ENCODE measurements around the gene SP140.
A peak's percentile ranks its signal among the peaks of the same experiment; 100 is the strongest.

SP140 gene

DNA sequence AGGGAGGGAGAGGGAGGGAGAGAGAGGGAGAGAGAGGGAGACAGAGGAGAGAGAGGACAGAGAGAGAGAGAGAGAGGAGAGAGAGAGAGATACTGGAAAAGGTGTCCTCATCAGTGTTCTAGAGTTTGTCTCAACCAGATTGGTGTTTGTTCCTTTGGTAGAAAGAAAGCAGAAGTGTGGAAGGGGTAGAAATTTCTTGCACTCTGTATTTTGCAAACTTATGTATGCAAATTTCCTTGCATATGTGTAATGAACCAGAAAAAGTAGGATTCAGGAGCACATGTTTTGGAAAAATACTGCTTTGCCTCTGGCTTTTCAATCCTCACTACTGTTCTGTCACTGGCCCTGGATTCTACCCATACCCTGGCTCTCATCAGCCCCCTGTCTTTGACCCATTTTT, 1.1 kb upstream of the SP140 start:
- Histone ChIP-seq H3K36me3 (ENCODE audit: control insufficient read depth in 1 of 2, insufficient read depth in 2 of 2, low read length in 2 of 2) (no peaks in the 10 kb centered on the region), H3K27me3 (ENCODE audit: control insufficient read depth in 1 of 2, insufficient read depth in 2 of 2, low read length in 2 of 2) (no peaks in the 10 kb centered on the region), H3K9me3 (ENCODE audit: control insufficient read depth in 1 of 2, low read length in 2 of 2) (no peaks in the 10 kb centered on the region), H3K4me1 (ENCODE audit: control insufficient read depth in 1 of 2, insufficient read depth in 2 of 2, low read length in 2 of 2) (peaks cover 6 to 16% of the 10 kb centered on the region in 2 donors), H3K27ac (ENCODE audit: low read depth, low read length) (no peak overlapping the region), H3K4me3 (ENCODE audit: low read depth in 1 of 2, low read length in 2 of 2) (no peak overlapping the region), H3K9ac (ENCODE audit: low read depth in 1 of 2, low read length in 2 of 2) (no peak overlapping the region)

DNA sequence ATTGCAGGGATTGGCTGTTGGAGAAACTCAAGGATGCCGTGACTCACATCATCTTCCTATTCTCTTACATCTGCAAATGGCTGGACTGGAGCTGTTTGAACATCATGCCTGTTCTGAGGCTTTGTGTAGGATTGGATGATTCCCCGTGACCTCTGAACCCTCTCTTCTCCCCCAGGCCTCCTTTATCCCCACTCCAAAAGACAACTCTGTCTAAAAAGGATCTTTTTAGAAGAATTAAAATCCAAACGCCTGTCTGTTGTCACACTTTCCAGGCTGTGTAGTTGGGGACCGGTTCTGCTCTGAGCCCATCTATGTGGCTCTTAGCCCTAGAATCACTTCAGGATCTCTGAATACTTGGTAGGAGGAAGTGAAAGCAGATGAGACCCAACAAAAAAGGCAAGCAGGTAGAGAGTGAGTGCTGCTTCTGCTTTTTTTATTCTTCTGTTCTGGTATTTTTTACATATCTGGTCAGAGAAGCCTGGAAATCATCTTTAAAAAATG, 565 bp downstream of the SP140 start:
- no peaks in the 10 kb centered on the region for H3K27me3 ChIP-seq (ENCODE audit: control insufficient read depth in 1 of 2, insufficient read depth in 2 of 2, low read length in 2 of 2)
- H3K4me3 ChIP-seq (ENCODE audit: low read depth in 1 of 2, low read length in 2 of 2), result peak overlapping the region; percentile 36 to 70
- peak overlapping the region; percentile 47 to 50 for H3K9ac ChIP-seq (ENCODE audit: low read depth in 1 of 2, low read length in 2 of 2)
- no peaks in the 10 kb centered on the region for H3K9me3 ChIP-seq (ENCODE audit: control insufficient read depth in 1 of 2, low read length in 2 of 2)
- H3K27ac ChIP-seq (ENCODE audit: low read depth, low read length), result peak overlapping the region; percentile 39
- H3K4me1 ChIP-seq (ENCODE audit: control insufficient read depth in 1 of 2, insufficient read depth in 2 of 2, low read length in 2 of 2), result peaks cover 6 to 11% of the 10 kb centered on the region in 2 donors
- H3K36me3 ChIP-seq (ENCODE audit: control insufficient read depth in 1 of 2, insufficient read depth in 2 of 2, low read length in 2 of 2), result no peaks in the 10 kb centered on the region

DNA sequence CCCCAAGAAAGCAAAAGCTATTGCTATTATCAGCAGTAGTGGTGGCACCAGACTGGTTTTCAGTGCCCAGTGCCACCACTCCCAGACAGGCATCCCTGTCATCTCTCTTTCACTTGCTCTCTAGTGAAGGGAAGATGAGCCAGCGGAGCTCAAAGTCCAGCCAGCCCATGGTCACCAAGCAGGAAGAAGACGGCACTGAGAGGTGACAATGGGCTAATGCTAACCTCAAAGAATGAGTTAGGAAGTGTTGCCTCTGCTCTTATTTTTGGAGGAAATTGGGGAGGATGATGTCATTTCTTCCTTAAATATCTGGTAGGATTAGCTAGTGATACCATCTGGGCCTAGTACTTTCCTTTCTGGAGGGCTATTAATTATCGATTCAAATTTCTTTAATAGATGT, 1.7 kb downstream of the SP140 start:
- no peak overlapping the region for H3K27ac ChIP-seq (ENCODE audit: low read depth, low read length)

DNA sequence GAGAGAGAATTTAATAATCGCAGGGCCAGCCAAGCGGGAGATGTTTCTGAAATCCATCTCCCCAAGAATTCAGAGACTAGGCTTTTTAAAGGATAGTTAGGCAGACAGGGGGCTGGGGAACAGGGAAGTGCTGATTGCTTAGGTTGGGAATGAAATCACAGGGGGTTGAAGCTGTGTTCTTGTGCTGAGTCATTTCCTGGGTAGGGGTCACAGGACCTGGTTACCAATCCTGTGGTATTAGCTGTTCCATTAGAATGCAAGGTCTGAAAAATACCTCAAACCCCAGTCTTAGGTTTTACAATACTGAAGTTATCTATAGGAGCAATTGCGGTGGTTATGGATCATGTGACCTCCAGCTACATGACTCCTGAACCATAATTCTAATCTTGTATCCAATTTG, 4.6 kb downstream of the SP140 start:
- Histone ChIP-seq H3K27me3 (ENCODE audit: control insufficient read depth in 1 of 2, insufficient read depth in 2 of 2, low read length in 2 of 2) (no peaks in the 10 kb centered on the region), H3K4me3 (ENCODE audit: low read depth in 1 of 2, low read length in 2 of 2) (no peak overlapping the region), H3K9ac (ENCODE audit: low read depth in 1 of 2, low read length in 2 of 2) (no peak overlapping the region), H3K4me1 (ENCODE audit: control insufficient read depth in 1 of 2, insufficient read depth in 2 of 2, low read length in 2 of 2) (peaks cover 3 to 4% of the 10 kb centered on the region in 2 donors), H3K27ac (ENCODE audit: low read depth, low read length) (no peak overlapping the region), H3K36me3 (ENCODE audit: control insufficient read depth in 1 of 2, insufficient read depth in 2 of 2, low read length in 2 of 2) (no peaks in the 10 kb centered on the region), H3K9me3 (ENCODE audit: control insufficient read depth in 1 of 2, low read length in 2 of 2) (no peaks in the 10 kb centered on the region)

More for the DNA sequence above, 1.7 kb downstream of the SP140 start:
- H3K9me3 ChIP-seq (ENCODE audit: control insufficient read depth in 1 of 2, low read length in 2 of 2), result no peaks in the 10 kb centered on the region
- no peaks in the 10 kb centered on the region for H3K27me3 ChIP-seq (ENCODE audit: control insufficient read depth in 1 of 2, insufficient read depth in 2 of 2, low read length in 2 of 2)
- no peaks in the 10 kb centered on the region for H3K36me3 ChIP-seq (ENCODE audit: control insufficient read depth in 1 of 2, insufficient read depth in 2 of 2, low read length in 2 of 2)
- H3K9ac ChIP-seq (ENCODE audit: low read depth in 1 of 2, low read length in 2 of 2), result peak overlapping the region in 1 of 2 donors; percentile 51
- H3K4me3 ChIP-seq (ENCODE audit: low read depth in 1 of 2, low read length in 2 of 2), result peak overlapping the region; percentile 21 to 42
- peaks cover 6 to 11% of the 10 kb centered on the region in 2 donors for H3K4me1 ChIP-seq (ENCODE audit: control insufficient read depth in 1 of 2, insufficient read depth in 2 of 2, low read length in 2 of 2)

DNA sequence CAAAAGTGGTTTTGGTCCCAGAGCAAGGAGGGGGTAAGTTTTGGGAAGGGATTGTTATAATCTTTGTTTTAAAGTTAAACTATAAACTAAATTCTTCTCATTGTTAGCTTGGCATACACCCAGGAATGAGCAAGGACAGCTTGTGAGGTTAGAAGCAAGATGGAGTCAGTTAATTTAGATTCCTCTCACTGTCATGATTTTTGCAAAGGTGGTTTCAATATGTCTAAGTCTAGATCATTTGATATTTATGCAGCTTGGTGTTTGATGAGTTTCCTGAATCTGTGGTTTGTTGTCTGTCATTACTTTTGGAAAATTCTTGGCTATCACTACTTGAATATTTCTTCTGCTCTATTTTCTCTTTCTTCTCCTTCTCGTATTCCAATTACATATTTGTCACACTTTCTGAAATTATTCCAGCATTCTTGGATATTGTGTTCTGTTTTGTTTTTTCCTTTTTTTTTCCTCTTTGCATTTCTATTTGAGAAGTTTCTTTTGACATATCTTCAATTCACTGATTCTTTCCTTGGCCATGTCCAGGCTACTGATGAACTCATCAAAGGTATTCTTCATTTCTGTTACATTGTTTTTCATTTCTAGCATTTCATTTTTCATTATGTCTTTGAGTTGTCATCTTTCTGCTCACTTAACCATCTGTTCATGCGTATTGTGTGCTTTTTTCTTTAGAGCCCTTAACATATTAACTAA, 5.1 kb downstream of the SP140 start:
- Histone ChIP-seq H3K36me3 (ENCODE audit: control insufficient read depth in 1 of 2, insufficient read depth in 2 of 2, low read length in 2 of 2) (no peaks in the 10 kb centered on the region), H3K27ac (ENCODE audit: low read depth, low read length) (no peak overlapping the region), H3K4me1 (ENCODE audit: control insufficient read depth in 1 of 2, insufficient read depth in 2 of 2, low read length in 2 of 2) (no peaks in the 10 kb centered on the region), H3K27me3 (ENCODE audit: control insufficient read depth in 1 of 2, insufficient read depth in 2 of 2, low read length in 2 of 2) (no peaks in the 10 kb centered on the region), H3K9ac (ENCODE audit: low read depth in 1 of 2, low read length in 2 of 2) (no peak overlapping the region), H3K9me3 (ENCODE audit: control insufficient read depth in 1 of 2, low read length in 2 of 2) (no peaks in the 10 kb centered on the region), H3K4me3 (ENCODE audit: low read depth in 1 of 2, low read length in 2 of 2) (no peak overlapping the region)

DNA sequence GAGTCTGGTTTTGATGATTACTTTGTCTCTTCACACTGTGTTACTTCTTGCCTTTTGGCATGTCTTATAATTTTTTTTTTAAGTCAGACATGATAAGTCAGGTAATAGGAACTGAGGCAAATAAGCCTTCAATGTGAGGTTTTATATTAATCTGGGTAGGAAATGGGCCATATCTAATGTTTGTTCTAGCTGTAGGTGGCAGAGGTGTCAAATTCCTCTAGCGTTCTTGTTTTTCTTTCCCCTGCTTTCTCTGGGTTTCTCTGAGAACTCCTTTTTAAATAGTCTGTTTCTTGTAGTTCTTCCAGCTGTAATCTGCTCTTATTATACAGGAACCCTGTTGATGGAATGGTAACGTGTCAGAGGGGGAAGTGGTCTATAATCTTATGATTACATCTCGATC, 5.7 kb downstream of the SP140 start:
- no peak overlapping the region for H3K4me3 ChIP-seq (ENCODE audit: low read depth in 1 of 2, low read length in 2 of 2)
- no peaks in the 10 kb centered on the region for H3K27me3 ChIP-seq (ENCODE audit: control insufficient read depth in 1 of 2, insufficient read depth in 2 of 2, low read length in 2 of 2)
- no peaks in the 10 kb centered on the region for H3K4me1 ChIP-seq (ENCODE audit: control insufficient read depth in 1 of 2, insufficient read depth in 2 of 2, low read length in 2 of 2)
- H3K27ac ChIP-seq (ENCODE audit: low read depth, low read length), result no peak overlapping the region
- H3K9ac ChIP-seq (ENCODE audit: low read depth in 1 of 2, low read length in 2 of 2), result no peak overlapping the region
- no peaks in the 10 kb centered on the region for H3K36me3 ChIP-seq (ENCODE audit: control insufficient read depth in 1 of 2, insufficient read depth in 2 of 2, low read length in 2 of 2)
- H3K9me3 ChIP-seq (ENCODE audit: control insufficient read depth in 1 of 2, low read length in 2 of 2), result no peaks in the 10 kb centered on the region

DNA sequence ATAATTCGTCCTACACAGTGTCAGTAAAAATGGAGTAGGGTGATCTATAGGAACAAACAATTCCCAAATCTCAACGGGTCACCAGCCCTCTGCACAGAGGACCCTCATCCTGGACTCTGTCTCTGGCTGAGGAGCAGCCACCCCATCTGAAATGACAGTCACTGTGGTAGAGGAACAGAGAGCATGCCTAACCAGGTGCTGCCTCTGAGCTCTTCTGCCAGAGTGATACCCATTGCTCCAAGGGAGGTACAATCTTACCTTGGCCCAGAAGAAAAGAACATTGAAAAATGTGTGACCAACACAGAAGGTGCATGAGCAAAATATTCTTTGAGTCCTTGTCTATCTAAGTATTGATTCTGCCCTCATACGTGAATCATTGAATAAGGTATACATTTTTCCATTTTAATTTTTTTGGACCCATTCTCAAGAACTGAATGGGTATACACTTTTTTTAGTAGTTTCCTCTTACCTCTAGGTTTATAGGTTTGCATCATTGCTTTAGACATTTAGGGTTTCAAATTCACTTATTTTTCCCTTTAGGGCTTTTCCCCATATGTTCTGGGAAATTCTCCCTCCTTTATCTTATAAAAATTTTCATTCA, 8.7 kb downstream of the SP140 start:
- Histone ChIP-seq H3K27ac (ENCODE audit: low read depth, low read length) (no peak overlapping the region), H3K36me3 (ENCODE audit: control insufficient read depth in 1 of 2, insufficient read depth in 2 of 2, low read length in 2 of 2) (no peaks in the 10 kb centered on the region), H3K27me3 (ENCODE audit: control insufficient read depth in 1 of 2, insufficient read depth in 2 of 2, low read length in 2 of 2) (no peaks in the 10 kb centered on the region), H3K9me3 (ENCODE audit: control insufficient read depth in 1 of 2, low read length in 2 of 2) (no peaks in the 10 kb centered on the region), H3K4me3 (ENCODE audit: low read depth in 1 of 2, low read length in 2 of 2) (no peak overlapping the region), H3K9ac (ENCODE audit: low read depth in 1 of 2, low read length in 2 of 2) (no peak overlapping the region), H3K4me1 (ENCODE audit: control insufficient read depth in 1 of 2, insufficient read depth in 2 of 2, low read length in 2 of 2) (no peaks in the 10 kb centered on the region)

DNA sequence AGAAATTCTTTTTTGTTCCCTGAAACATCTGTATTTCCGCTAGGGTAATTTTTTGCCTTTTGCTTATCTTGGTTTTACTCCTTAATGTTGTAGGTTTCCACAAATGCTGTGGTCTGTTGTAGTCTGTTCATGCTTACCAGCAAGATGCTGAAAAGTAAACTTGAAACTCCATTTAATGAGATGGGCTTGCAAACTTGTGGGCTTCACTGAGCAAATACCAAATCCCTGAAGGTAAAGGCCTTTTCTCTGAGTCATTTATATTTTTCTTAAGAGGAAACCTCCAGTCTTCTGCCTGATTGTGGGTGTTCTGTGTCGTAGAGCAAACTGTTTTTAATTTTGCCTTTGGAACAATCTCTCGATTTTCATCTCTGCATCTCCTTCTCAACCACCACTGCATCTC, 9.3 kb downstream of the SP140 start:
- H3K9me3 ChIP-seq (ENCODE audit: control insufficient read depth in 1 of 2, low read length in 2 of 2), result no peaks in the 10 kb centered on the region
- H3K4me1 ChIP-seq (ENCODE audit: control insufficient read depth in 1 of 2, insufficient read depth in 2 of 2, low read length in 2 of 2), result no peaks in the 10 kb centered on the region
- H3K27ac ChIP-seq (ENCODE audit: low read depth, low read length), result no peak overlapping the region
- no peak overlapping the region for H3K9ac ChIP-seq (ENCODE audit: low read depth in 1 of 2, low read length in 2 of 2)
- H3K4me3 ChIP-seq (ENCODE audit: low read depth in 1 of 2, low read length in 2 of 2), result no peak overlapping the region
- no peaks in the 10 kb centered on the region for H3K36me3 ChIP-seq (ENCODE audit: control insufficient read depth in 1 of 2, insufficient read depth in 2 of 2, low read length in 2 of 2)
- no peaks in the 10 kb centered on the region for H3K27me3 ChIP-seq (ENCODE audit: control insufficient read depth in 1 of 2, insufficient read depth in 2 of 2, low read length in 2 of 2)

DNA sequence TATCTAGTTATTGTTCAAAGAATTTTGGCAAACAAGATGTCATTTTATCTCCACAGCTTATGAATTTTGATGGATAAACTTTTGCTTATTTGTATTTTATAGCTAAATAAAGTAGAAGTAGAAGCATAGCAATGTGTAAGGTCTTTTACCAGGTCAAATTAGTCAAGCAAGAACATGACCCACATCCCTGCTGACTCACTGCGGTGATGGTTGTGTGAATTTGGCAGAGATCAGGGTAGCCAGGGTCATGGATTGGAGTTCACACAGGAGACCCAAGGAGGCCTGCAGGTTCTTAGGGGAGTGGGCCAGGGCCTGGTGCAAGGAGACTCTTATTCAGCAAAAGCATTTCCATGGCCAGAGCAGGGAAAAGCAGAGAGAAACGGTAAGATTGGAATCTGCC, 18.7 kb downstream of the SP140 start:
- H3K4me1 ChIP-seq (ENCODE audit: control insufficient read depth in 1 of 2, insufficient read depth in 2 of 2, low read length in 2 of 2), result no peaks in the 10 kb centered on the region
- H3K9me3 ChIP-seq (ENCODE audit: control insufficient read depth in 1 of 2, low read length in 2 of 2), result no peaks in the 10 kb centered on the region
- H3K4me3 ChIP-seq (ENCODE audit: low read depth in 1 of 2, low read length in 2 of 2), result no peak overlapping the region
- no peaks in the 10 kb centered on the region for H3K27me3 ChIP-seq (ENCODE audit: control insufficient read depth in 1 of 2, insufficient read depth in 2 of 2, low read length in 2 of 2)
- H3K36me3 ChIP-seq (ENCODE audit: control insufficient read depth in 1 of 2, insufficient read depth in 2 of 2, low read length in 2 of 2), result peaks cover 0 to 3% of the 10 kb centered on the region in 2 donors
- H3K9ac ChIP-seq (ENCODE audit: low read depth in 1 of 2, low read length in 2 of 2), result no peak overlapping the region
- no peak overlapping the region for H3K27ac ChIP-seq (ENCODE audit: low read depth, low read length)

DNA sequence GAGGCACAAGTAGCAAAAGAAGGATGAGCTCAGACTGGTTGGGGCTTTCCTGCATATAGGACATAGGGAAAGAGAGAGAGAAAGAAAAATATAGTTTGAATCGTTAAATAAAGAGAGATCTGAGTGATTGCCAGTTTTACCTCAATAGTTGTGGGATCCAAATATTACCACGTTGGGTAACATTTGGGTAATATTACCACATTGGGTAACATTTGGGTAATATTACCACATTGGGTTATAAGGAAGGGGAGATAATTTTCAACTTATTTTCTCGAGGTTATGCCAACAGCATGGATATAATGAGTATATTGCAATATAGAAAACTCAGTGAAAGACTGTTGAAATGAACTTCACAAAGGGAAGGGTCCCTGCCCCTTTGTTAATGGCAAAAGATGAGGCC, 20.7 kb downstream of the SP140 start:
- Histone ChIP-seq H3K4me3 (ENCODE audit: low read depth in 1 of 2, low read length in 2 of 2) (no peak overlapping the region), H3K27ac (ENCODE audit: low read depth, low read length) (no peak overlapping the region), H3K36me3 (ENCODE audit: control insufficient read depth in 1 of 2, insufficient read depth in 2 of 2, low read length in 2 of 2) (peaks cover 0 to 3% of the 10 kb centered on the region in 2 donors), H3K9me3 (ENCODE audit: control insufficient read depth in 1 of 2, low read length in 2 of 2) (no peaks in the 10 kb centered on the region), H3K9ac (ENCODE audit: low read depth in 1 of 2, low read length in 2 of 2) (no peak overlapping the region), H3K27me3 (ENCODE audit: control insufficient read depth in 1 of 2, insufficient read depth in 2 of 2, low read length in 2 of 2) (no peaks in the 10 kb centered on the region), H3K4me1 (ENCODE audit: control insufficient read depth in 1 of 2, insufficient read depth in 2 of 2, low read length in 2 of 2) (no peaks in the 10 kb centered on the region)

Measured in duodenal mucosa (tissue), 2 donors.